Motor neuron (in vitro differentiated cells): ENCODE results near the gene CAPN8. TPM values are rescaled to one million over a fixed set of nuclear protein-coding genes. Genes with fewer than 3 reads are reported as not detected.

Experiments
- ATAC-seq, 8 experiments: fragments of 200-7000 bp; cut with Tn5 transposase; replicated peaks in 6 of 8; 2 replicates each; pipeline ENCODE4 v1.8.0; 2021; ENCODE audit warnings: mild to moderate bottlenecking in 8 of 8, moderate library complexity in 8 of 8
- H3K27ac ChIP-seq, 2 donors: fragments of 250-450 bp; sonication (Bioruptor Pico); 2 replicates each; pipeline ENCODE4 v1.9.0; 2021; ENCODE audit warnings: antibody characterized with exemption in 2 of 2, mild to moderate bottlenecking in 2 of 2, moderate library complexity in 1 of 2
- H3K4me1 ChIP-seq, 2 donors: fragments of 250-450 bp; sonication (Bioruptor Pico); replicated peaks in 1 of 2; 2 replicates each; pipeline ENCODE4 v1.6.1; 2021; ENCODE audit warnings: antibody characterized with exemption in 2 of 2, mild to moderate bottlenecking in 2 of 2, moderate library complexity in 1 of 2
- H3K4me3 ChIP-seq, 5 donors: fragments of 250-450 bp; sonication (Bioruptor Pico); 2 replicates each; pipeline ENCODE4 v1.9.0; 2021; ENCODE audit warnings: antibody characterized with exemption in 5 of 5, mild to moderate bottlenecking in 5 of 5, moderate library complexity in 4 of 5
- WGBS, 10 experiments: fragments of 450-650 bp; shearing (Covaris generic); methylation state at CpG; one replicate each; pipeline ENCODE4 v1.0.0; 2022; 5-methylcytosine and 5-hydroxymethylcytosine counted together
- in situ Hi-C, 9 experiments: fragments of 400-800 bp; cut with MboI; loops; one replicate each; pipeline ENCODE4 v1.15.0; 2021; ENCODE audit warnings: low sequenced_read_pairs in 9 of 9, low pct_unique_long_range_greater_than_20kb in 2 of 9; ENCODE audit not compliant: unreplicated experiment in 9 of 9
- total RNA-seq, 8 experiments: library from RNA; unstranded; fragments of 300-600 nt; gene quantifications; 2 replicates each; pipeline versions ENCODE4 v1.2.3 to v1.2.4, GENCODE V29; 2022

CAPN8 gene
- 1 to 10 TPM in 4 of 8 experiments, under 1 TPM in 3, not detected in 1; 0.05 to 6.1 (median 1.5) TPM for total RNA-seq

- Histone ChIP-seq H3K4me3 (no peak within 1 kb of the TSS), H3K27ac (no peak within 1 kb of the TSS), H3K4me1 (no peaks in the 10 kb centered on the region)
- peak in 3 of 8 experiments; percentile 7 to 50 (median 20) for ATAC-seq
- WGBS, 10 experiments: 0 to 88% (median 60%) methylated on average over 2 to 6 of the region's 6 CpGs; no CpG with 5 or more reads in 1 of the 10 experiments
- in situ Hi-C loops: no loop called here
Measured at GRCh38 chr1:223665592-223666312, at the start of gene CAPN8. TSS of gene CAPN8 (minus strand) at chr1:223665701. CDS start at chr1:223665646, 55 bp downstream.

GRCh38 chr1:223714849-223715603 is 49.5 kb upstream of the CAPN8 start:
- WGBS, 10 experiments: 21 to 97% (median 75%) methylated on average over 1 to 9 of the region's 9 CpGs; no CpG with 5 or more reads in 1 of the 10 experiments

GRCh38 chr1:223714421-223714724 is 48.9 kb upstream of the CAPN8 start:
- Histone ChIP-seq H3K27ac (no peak overlapping the region), H3K4me1 (peaks cover 11 to 12% of the 10 kb centered on the region in 2 donors), H3K4me3 (no peak overlapping the region)
- 79 to 100% (median 92%) methylated on average over 1 to 2 of the region's 2 CpGs; no CpG with 5 or more reads in 2 of the 10 experiments for WGBS, 10 experiments
- ATAC-seq: no peak
- in situ Hi-C loops: no loop called here

More at GRCh38 chr1:223714849-223715603, 49.5 kb upstream of the CAPN8 start:
- in situ Hi-C loops: no loop called here
- Histone ChIP-seq H3K4me1 (peaks cover 11 to 12% of the 10 kb centered on the region in 2 donors), H3K27ac (no peak overlapping the region), H3K4me3 (no peak overlapping the region)
- ATAC-seq: peak in 2 of 8 experiments; percentile 9 to 23

GRCh38 chr1:223713546-223714420 is 48.3 kb upstream of the CAPN8 start:
- Histone ChIP-seq H3K4me3 (peak overlapping the region; percentile 54 to 80 (median 57)), H3K4me1 (peaks cover 11 to 12% of the 10 kb centered on the region in 2 donors), H3K27ac (no peak overlapping the region)
- in situ Hi-C loops: no loop called here
- 0 to 72% (median 49%) methylated on average over 1 to 6 of the region's 7 CpGs; no CpG with 5 or more reads in 1 of the 10 experiments for WGBS, 10 experiments
- ATAC-seq: no peak

- WGBS, 10 experiments: 0 to 4% (median 2%) methylated on average over 3 to 10 of the region's 40 CpGs; no CpG with 5 or more reads in 5 of the 10 experiments
- Histone ChIP-seq H3K27ac (peak overlapping the region; percentile 62 to 73), H3K4me1 (peaks cover 11 to 13% of the 10 kb centered on the region in 2 donors), H3K4me3 (peak overlapping the region; percentile 54 to 80 (median 57))
- in situ Hi-C loops: no loop called here
- ATAC-seq: peak; percentile 47 to 73 (median 66)
Measured at GRCh38 chr1:223712850-223713474, 47.5 kb upstream of the CAPN8 start.

- H3K4me1 ChIP-seq: peaks cover 11 to 20% of the 10 kb centered on the region in 2 donors
- peak within 1 kb of the TSS; percentile 62 to 73 for H3K27ac ChIP-seq
- in situ Hi-C loops: no loop called here
- H3K4me3 ChIP-seq: peak within 1 kb of the TSS; percentile 54 to 80 (median 57)
- 0 to 4% (median 3%) methylated on average over 4 to 16 of the region's 74 CpGs; no CpG with 5 or more reads in 5 of the 10 experiments for WGBS, 10 experiments
- peak; percentile 81 to 92 (median 90) for ATAC-seq
Measured at GRCh38 chr1:223712194-223712849, 46.8 kb upstream of the CAPN8 start, which contains the start of gene CAPN2. TSS of gene CAPN2 (plus strand) at chr1:223712539. CDS start at chr1:223712641, 102 bp downstream.

GRCh38 chr1:223711747-223712193 is 46.3 kb upstream of the CAPN8 start:
- Histone ChIP-seq H3K27ac (peak overlapping the region in 1 of 2 donors; percentile 73), H3K4me3 (peak overlapping the region; percentile 54 to 80 (median 57)), H3K4me1 (peaks cover 11 to 25% of the 10 kb centered on the region in 2 donors)
- in situ Hi-C loops: no loop called here
- no peak for ATAC-seq
- WGBS, 10 experiments: 65 to 100% (median 82%) methylated on average over 1 to 15 of the region's 15 CpGs; no CpG with 5 or more reads in 1 of the 10 experiments

- H3K27ac ChIP-seq: no peak overlapping the region
- in situ Hi-C loops: no loop called here
- WGBS, 10 experiments: 0 to 100% (median 73%) methylated on average over 1 of the region's 1 CpG; no CpG with 5 or more reads in 2 of the 10 experiments
Measured at GRCh38 chr1:223711173-223711572, 45.7 kb upstream of the CAPN8 start.

GRCh38 chr1:223710179-223711133 is 45.0 kb upstream of the CAPN8 start:
- Histone ChIP-seq H3K4me1 (peaks cover 11 to 31% of the 10 kb centered on the region in 2 donors), H3K4me3 (no peak overlapping the region), H3K27ac (no peak overlapping the region)
- ATAC-seq: no peak
- in situ Hi-C loops: no loop called here
- WGBS, 10 experiments: 0 to 100% (median 89%) methylated on average over 1 to 11 of the region's 12 CpGs; no CpG with 5 or more reads in 1 of the 10 experiments

More at GRCh38 chr1:223711173-223711572, 45.7 kb upstream of the CAPN8 start:
- no peak for ATAC-seq
- peaks cover 11 to 28% of the 10 kb centered on the region in 2 donors for H3K4me1 ChIP-seq
- H3K4me3 ChIP-seq: no peak overlapping the region

GRCh38 chr1:223709598-223709997 is 44.1 kb upstream of the CAPN8 start:
- peaks cover 11 to 31% of the 10 kb centered on the region in 2 donors for H3K4me1 ChIP-seq
- no peak overlapping the region for H3K4me3 ChIP-seq
- H3K27ac ChIP-seq: no peak overlapping the region
- ATAC-seq: no peak
- in situ Hi-C loops: no loop called here
- WGBS, 10 experiments: 0 to 88% (median 72%) methylated on average over 1 to 3 of the region's 3 CpGs; no CpG with 5 or more reads in 2 of the 10 experiments
